Measurements from ENCODE around the gene LRRC9. TPM values are rescaled to one million over a fixed set of nuclear protein-coding genes. Genes with fewer than 3 reads are reported as not detected.

The LRRC9 gene
- total RNA-seq, 1 donor from 2014 or later, result not detected

Other genes starting within 250 kb of the LRRC9 start
- not detected in 2 replicates for gene RTN1, start 49.4 kb upstream of the LRRC9 start, total RNA-seq
- 87.1 and 87.8 TPM in 2 replicates for gene PCNX4, start 171.8 kb downstream of the LRRC9 start, total RNA-seq
- 87.1 and 102 TPM in 2 replicates for gene DHRS7, start 245.3 kb downstream of the LRRC9 start, total RNA-seq